HFF-Myc (cell line): ENCODE measurements around the gene SGPP2.

Experiments
- DNase-seq: peaks from one replicate; pipeline ENCODE4 v3.0.0-alpha.2; 2011; ENCODE audit warnings: low read depth; ENCODE audit errors: extremely low read depth
- H3K4me3 ChIP-seq: replicated peaks from 2 replicates; pipeline ENCODE4 v1.5.1; 2011; ENCODE audit warnings: low read depth, mild to moderate bottlenecking, control low read depth, low read length
- CTCF ChIP-seq: IDR thresholded peaks from 2 replicates; pipeline ENCODE4 v1.5.1; 2012; ENCODE audit warnings: mild to moderate bottlenecking, low read depth, low read length, control low read depth; ENCODE audit errors: missing control alignments

Gene SGPP2

GRCh38 chr2:222424276-222424728, at the start of gene SGPP2:
SGPP2 (plus strand) TSS chr2:222424543; CDS start chr2:222424603, 60 bp downstream.
- no peak for DNase-seq
- TF ChIP-seq CTCF = no peak
- no peak within 1 kb of the TSS for H3K4me3 ChIP-seq

DNA sequence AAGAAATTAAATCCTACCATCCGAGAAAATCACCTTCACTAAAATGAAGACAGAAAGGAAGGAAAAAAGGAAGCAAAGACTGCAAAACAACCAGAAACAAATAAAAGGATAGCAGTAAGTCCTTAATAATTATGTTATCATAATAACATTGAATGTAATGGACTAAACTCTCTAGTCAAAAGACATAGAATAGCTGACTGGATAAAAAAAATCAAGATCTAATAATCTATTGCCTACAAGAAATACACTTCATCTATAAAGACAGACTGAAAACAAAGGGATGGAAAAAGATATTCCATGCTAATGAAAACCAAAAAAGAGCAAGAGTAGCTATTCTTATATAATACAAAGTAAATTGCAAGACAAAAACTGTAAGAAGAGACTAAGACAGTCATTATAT, 48.5 kb upstream of the SGPP2 start:
- TF ChIP-seq CTCF = no peak

DNA sequence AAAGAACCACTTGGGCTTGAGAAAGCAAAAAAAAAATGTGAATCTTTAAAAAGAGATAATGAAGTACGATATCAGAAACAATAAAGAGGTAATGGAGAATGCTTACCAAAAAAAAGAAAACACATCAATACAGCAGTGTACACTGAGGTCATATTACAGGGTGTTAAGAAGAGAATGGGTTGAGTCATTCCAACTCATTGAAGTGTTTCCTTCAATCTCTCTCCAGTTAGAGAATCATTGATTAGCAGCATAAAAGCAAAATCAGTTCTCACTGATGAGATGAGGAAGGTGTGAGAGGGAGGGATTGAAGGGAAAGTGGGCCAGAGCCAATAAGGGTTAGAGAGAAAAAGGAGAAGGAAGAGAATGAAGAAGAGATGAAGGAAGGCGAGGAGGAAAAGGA, 43.9 kb upstream of the SGPP2 start:
- no peak overlapping the region for H3K4me3 ChIP-seq
- TF ChIP-seq CTCF = no peak
- no peak for DNase-seq

More for the DNA sequence above, 48.5 kb upstream of the SGPP2 start:
- no peak for DNase-seq
- no peak overlapping the region for H3K4me3 ChIP-seq

DNA sequence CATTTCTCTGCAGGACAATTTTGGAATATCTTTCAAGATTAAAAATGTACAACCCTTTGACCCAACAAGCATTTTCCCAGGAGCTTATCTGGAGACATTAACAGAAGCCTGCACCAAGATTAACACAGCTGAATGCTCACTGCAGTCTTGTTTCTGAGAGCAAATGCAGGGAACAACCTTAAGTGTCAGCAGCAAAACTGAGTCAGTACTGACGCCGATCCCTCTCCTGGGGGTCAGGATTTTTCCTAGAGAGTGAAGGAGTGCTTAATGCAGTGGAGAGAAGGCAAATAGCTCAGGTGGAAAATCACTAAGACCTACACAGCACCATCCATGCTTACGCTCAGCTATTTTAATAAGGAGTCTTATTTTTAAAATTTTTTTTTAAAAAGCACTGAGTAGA, 42.8 kb upstream of the SGPP2 start:
- no peak for TF ChIP-seq CTCF
- H3K4me3 ChIP-seq = no peak overlapping the region
- DNase-seq = no peak

GRCh38 chr2:222383255-222383654, 41.1 kb upstream of the SGPP2 start:
- TF ChIP-seq CTCF = no peak
- no peak for DNase-seq
- H3K4me3 ChIP-seq = no peak overlapping the region

GRCh38 chr2:222391743-222392285, 32.5 kb upstream of the SGPP2 start:
- no peak for DNase-seq
- no peak overlapping the region for H3K4me3 ChIP-seq

More at GRCh38 chr2:222391743-222392285, 32.5 kb upstream of the SGPP2 start:
- TF ChIP-seq CTCF = no peak
